ENCODE data around the gene PKNOX2. TPM values are rescaled to one million over a fixed set of nuclear protein-coding genes. Genes with fewer than 3 reads are reported as not detected.

PKNOX2 gene
- total RNA-seq, 1 donor from 2014 or later: 21.5 TPM

DNA sequence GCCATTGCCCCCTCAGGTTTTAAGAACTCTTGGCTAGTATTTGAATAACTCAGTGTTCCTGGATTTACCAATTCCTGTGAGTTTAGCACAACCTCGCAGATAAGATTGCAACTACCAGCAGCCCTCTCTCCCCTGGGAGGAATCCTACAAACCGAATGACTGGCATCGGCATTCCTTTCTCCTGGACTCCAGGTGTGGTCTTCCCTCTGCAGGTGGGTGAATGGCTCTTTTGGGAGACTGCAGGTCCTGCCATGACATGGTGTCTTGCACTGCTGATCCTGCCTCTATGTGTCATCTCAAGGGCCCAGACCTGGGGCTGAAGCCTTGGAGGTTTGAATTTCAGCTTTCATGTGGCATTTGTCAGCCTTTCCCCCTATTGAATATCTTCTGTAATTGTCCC is 105.6 kb downstream of the PKNOX2 start:
- Mint-ChIP-seq H3K4me1 (peaks cover 77% of the 10 kb centered on the region), H3K4me3 (no peak overlapping the region), H3K9me3 (no peaks in the 10 kb centered on the region), H3K27me3 (ENCODE audit: low read depth) (peaks cover 14% of the 10 kb centered on the region), H3K36me3 (ENCODE audit: low read depth) (peaks cover 6% of the 10 kb centered on the region), H3K27ac (ENCODE audit: unreplicated experiment) (no peak overlapping the region)
- TF ChIP-seq, protein P1, sequence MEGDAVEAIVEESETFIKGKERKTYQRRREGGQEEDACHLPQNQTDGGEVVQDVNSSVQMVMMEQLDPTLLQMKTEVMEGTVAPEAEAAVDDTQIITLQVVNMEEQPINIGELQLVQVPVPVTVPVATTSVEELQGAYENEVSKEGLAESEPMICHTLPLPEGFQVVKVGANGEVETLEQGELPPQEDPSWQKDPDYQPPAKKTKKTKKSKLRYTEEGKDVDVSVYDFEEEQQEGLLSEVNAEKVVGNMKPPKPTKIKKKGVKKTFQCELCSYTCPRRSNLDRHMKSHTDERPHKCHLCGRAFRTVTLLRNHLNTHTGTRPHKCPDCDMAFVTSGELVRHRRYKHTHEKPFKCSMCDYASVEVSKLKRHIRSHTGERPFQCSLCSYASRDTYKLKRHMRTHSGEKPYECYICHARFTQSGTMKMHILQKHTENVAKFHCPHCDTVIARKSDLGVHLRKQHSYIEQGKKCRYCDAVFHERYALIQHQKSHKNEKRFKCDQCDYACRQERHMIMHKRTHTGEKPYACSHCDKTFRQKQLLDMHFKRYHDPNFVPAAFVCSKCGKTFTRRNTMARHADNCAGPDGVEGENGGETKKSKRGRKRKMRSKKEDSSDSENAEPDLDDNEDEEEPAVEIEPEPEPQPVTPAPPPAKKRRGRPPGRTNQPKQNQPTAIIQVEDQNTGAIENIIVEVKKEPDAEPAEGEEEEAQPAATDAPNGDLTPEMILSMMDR (conservative IDR thresholded peaks at IDR 0.05): no peak
- no peak for DNase-seq (ENCODE audit: low read depth, low spot score)

DNA sequence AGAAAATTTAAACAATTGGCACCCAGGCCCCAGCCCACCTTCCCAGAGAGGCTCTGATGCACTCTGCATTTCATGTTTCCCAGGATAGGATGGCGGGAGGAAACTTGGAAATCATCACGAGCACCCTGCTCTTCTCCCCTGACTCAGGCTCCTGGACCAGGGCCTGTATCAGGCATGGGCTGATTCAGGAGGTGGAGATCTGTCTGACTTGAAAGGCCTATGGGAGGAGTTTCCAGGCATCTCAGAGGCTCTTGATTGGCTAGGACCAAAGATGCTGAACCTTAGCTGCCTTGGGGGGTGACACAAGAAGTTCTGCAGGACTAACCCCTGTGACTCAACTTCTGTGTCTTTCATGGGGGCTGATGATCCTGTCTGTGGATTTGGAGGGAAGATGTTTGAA is 106.2 kb downstream of the PKNOX2 start:
- H3K4me3 Mint-ChIP-seq: no peak overlapping the region
- H3K4me1 Mint-ChIP-seq: peaks cover 71% of the 10 kb centered on the region
- H3K36me3 Mint-ChIP-seq (ENCODE audit: low read depth): peaks cover 6% of the 10 kb centered on the region
- TF ChIP-seq, protein P1 (conservative IDR thresholded peaks at IDR 0.05): no peak
- H3K27ac Mint-ChIP-seq (ENCODE audit: unreplicated experiment): no peak overlapping the region
- no peak for DNase-seq (ENCODE audit: low read depth, low spot score)
- H3K9me3 Mint-ChIP-seq: no peaks in the 10 kb centered on the region
- H3K27me3 Mint-ChIP-seq (ENCODE audit: low read depth): peaks cover 14% of the 10 kb centered on the region

DNA sequence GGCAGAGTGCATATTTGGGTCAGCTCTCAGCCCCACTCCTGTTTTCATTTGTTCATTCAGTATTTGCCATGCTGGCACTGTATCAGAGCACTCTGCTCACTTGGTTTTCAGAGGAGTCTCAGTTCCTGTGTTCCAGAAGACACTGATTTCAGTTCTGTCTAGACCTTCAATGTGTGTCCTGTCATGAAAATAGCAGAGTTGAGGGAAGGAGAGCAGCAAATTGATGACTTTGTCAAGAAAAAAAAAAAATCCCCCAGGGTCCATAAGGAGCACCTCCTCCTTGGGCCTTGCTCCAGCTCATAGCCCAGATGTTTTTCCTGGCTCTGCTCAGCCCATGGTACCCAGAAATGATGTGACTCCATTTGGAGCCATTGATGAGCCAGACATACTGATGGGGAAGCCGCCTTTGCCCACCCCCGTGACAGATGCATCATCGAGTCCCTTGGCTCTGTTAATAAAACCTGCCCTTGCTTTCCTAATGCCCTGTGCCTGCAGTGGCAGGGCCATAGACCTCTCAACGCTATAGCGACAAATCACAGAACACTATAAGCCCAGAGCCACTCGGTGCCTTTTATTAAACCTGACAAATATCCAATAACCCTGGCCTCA is 107.0 kb downstream of the PKNOX2 start:
- Mint-ChIP-seq H3K9me3 (no peaks in the 10 kb centered on the region), H3K36me3 (ENCODE audit: low read depth) (peaks cover 6% of the 10 kb centered on the region), H3K27ac (ENCODE audit: unreplicated experiment) (no peak overlapping the region), H3K4me3 (no peak overlapping the region), H3K27me3 (ENCODE audit: low read depth) (peaks cover 10% of the 10 kb centered on the region), H3K4me1 (peaks cover 65% of the 10 kb centered on the region)
- DNase-seq (ENCODE audit: low read depth, low spot score): no peak
- TF ChIP-seq, protein P1 (conservative IDR thresholded peaks at IDR 0.05): no peak

DNA sequence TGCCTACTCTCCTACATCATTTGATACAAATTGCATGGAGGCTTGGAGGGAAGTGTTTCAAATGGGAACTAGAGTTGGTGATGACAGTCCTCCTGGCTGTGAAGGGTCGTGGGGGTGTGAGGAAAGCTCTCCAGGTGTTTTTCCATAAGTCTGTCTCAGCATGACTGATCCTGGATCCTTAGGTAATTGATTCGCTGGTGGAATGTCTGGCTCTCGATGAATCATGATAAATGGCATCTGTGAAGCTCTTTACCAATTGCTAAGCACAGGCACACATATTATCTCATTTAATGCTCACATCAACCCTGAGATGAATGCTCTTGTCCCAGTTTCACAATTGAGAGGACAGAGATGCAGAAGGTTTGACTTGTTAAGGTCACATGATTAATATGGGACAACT is 107.5 kb downstream of the PKNOX2 start:
- Mint-ChIP-seq H3K4me1 (peaks cover 60% of the 10 kb centered on the region), H3K9me3 (no peaks in the 10 kb centered on the region), H3K27me3 (ENCODE audit: low read depth) (peaks cover 5% of the 10 kb centered on the region), H3K36me3 (ENCODE audit: low read depth) (peaks cover 4% of the 10 kb centered on the region), H3K27ac (ENCODE audit: unreplicated experiment) (no peak overlapping the region), H3K4me3 (no peak overlapping the region)
- DNase-seq (ENCODE audit: low read depth, low spot score): no peak
- TF ChIP-seq, protein P1 (conservative IDR thresholded peaks at IDR 0.05): no peak

DNA sequence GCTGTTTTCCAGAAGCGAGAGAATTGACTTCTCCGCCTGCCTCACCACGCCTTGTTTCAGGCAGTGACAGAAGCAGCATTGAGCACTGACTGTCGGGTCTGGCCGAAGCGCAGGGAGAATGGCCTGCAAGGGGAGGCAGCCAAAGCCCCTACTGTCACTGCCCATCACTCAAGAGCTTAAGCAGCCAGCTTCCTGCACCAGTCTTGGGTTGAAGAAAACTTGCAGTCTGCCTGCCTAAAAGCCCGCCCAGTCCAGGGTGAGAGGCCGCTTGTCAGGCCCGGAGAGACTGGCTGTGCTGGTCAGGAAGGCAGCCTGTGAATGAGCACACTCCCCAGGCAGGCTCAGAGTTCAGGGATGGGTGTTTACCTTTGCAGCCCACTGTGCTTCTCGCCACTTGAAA is 108.3 kb downstream of the PKNOX2 start:
- Mint-ChIP-seq H3K4me3 (no peak overlapping the region), H3K4me1 (peaks cover 52% of the 10 kb centered on the region), H3K27me3 (ENCODE audit: low read depth) (peaks cover 2% of the 10 kb centered on the region), H3K27ac (ENCODE audit: unreplicated experiment) (peak overlapping the region; percentile 27), H3K36me3 (ENCODE audit: low read depth) (peaks cover 4% of the 10 kb centered on the region), H3K9me3 (no peaks in the 10 kb centered on the region)
- TF ChIP-seq, protein P1 (conservative IDR thresholded peaks at IDR 0.05): no peak
- no peak for DNase-seq (ENCODE audit: low read depth, low spot score)
